Thoracic aorta (tissue), 2 donors: ENCODE data around the gene CIC. TPM values are rescaled to one million over a fixed set of nuclear protein-coding genes. Genes with fewer than 3 reads are reported as not detected.

ENCODE experiments used
- ATAC-seq: fragments of 150-250 bp; one replicate; pipeline ENCODE4 v1.8.0; 2017; ENCODE audit warnings: low read depth; ENCODE audit not compliant: insufficient number of reproducible peaks, low FRiP score
- DNase-seq: peaks from one replicate; pipeline ENCODE4 v3.0.0-alpha.2; 2020; ENCODE audit warnings: low spot score
- H3K27ac ChIP-seq, 2 donors: fragments of 200-600 bp; sonication (generic); 1 replicate in 1 of 2; 2 replicates in 1 of 2; pipeline ENCODE4 v1.5.1; 2016; ENCODE audit warnings: mild to moderate bottlenecking in 2 of 2, moderate library complexity in 2 of 2
- H3K27me3 ChIP-seq: fragments of 200-600 bp; sonication (generic); replicated peaks from 2 replicates; pipeline ENCODE4 v1.6.0; 2016; ENCODE audit warnings: mild to moderate bottlenecking; ENCODE audit not compliant: insufficient read depth
- H3K36me3 ChIP-seq: fragments of 200-600 bp; sonication (generic); one replicate; pipeline ENCODE4 v1.5.1; 2016
- H3K4me1 ChIP-seq, 2 donors: fragments of 200-600 bp; sonication (generic); 1 replicate in 1 of 2; 2 replicates in 1 of 2; pipeline versions ENCODE4 v1.5.1 to v1.6.0; 2016; ENCODE audit warnings: low read depth in 2 of 2, mild to moderate bottlenecking in 1 of 2; ENCODE audit not compliant: control insufficient read depth in 1 of 2
- H3K4me3 ChIP-seq: fragments of 200-600 bp; sonication (generic); 2 replicates; pipeline ENCODE4 v1.5.1; 2016; ENCODE audit warnings: mild to moderate bottlenecking
- H3K9me3 ChIP-seq: fragments of 200-600 bp; sonication (generic); 2 replicates; pipeline ENCODE4 v1.5.1; 2016
- total RNA-seq, 2 donors: library from RNA; depleted of rRNA; stranded (reverse); fragments of >200 nt; gene quantifications; one replicate each; pipeline versions ENCODE4 v1.1.0 to v1.2.3, GENCODE V29; 2016
- TF ChIP-seq, protein P1 (sequence below): fragments of 200-600 bp; sonication (generic); IDR thresholded peaks from one replicate; pipeline ENCODE4 v1.5.1; 2019; ENCODE audit warnings: antibody characterized with exemption

Gene CIC
- total RNA-seq, 2 donors from 2014 or later, result 57.1 to 112 TPM

DNA sequence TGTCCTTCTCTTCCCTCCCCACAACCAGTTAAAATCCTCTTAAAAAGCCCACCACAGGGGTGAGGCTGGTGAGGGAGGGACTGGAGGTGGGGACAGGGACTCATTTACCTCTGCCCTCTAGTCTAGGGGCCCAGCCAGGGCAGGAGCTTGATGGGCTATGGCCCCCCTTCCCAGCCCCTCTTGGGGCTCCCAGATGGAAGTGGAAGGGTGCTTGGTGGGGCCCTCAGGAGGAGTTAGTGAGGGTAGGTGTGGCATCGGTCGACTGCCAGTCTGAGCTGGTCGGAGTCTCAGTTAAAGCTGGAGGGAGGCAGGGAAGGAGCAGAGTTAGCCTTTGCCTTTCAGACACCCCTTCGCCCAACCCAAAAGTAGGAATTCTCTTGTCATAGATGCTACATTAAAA lies 38.5 kb upstream of the CIC start:
- H3K9me3 ChIP-seq, result no peaks in the 10 kb centered on the region
- TF ChIP-seq, protein P1, sequence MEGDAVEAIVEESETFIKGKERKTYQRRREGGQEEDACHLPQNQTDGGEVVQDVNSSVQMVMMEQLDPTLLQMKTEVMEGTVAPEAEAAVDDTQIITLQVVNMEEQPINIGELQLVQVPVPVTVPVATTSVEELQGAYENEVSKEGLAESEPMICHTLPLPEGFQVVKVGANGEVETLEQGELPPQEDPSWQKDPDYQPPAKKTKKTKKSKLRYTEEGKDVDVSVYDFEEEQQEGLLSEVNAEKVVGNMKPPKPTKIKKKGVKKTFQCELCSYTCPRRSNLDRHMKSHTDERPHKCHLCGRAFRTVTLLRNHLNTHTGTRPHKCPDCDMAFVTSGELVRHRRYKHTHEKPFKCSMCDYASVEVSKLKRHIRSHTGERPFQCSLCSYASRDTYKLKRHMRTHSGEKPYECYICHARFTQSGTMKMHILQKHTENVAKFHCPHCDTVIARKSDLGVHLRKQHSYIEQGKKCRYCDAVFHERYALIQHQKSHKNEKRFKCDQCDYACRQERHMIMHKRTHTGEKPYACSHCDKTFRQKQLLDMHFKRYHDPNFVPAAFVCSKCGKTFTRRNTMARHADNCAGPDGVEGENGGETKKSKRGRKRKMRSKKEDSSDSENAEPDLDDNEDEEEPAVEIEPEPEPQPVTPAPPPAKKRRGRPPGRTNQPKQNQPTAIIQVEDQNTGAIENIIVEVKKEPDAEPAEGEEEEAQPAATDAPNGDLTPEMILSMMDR, result no peak
- no peak overlapping the region for H3K27ac ChIP-seq
- DNase-seq (no peak), ATAC-seq (no peak)
- no peak overlapping the region for H3K4me3 ChIP-seq
- H3K36me3 ChIP-seq, result peaks cover 65% of the 10 kb centered on the region
- H3K4me1 ChIP-seq, result no peaks in the 10 kb centered on the region
- no peaks in the 10 kb centered on the region for H3K27me3 ChIP-seq

DNA sequence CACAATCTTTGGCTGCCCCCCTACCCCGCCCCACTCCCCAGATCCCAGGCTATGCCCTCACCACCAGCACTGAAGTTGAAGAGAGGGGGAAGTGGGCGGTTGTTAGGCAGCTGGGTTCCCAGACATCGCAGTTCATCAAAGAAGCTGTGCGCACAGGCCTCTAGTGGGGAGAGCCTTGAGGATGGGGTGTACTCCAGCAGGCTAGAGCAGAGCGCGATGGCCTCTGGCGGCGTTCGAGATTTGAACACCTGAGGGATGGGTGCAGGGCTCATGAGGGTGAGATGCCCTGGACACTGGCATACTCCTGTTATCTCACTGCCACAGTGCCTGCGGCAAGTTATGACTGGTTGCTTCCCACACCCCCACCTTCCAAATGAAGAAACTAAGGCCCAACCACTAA lies 36.6 kb upstream of the CIC start:
- no peaks in the 10 kb centered on the region for H3K4me1 ChIP-seq
- no peaks in the 10 kb centered on the region for H3K27me3 ChIP-seq
- ATAC-seq, result no peak
- no peak overlapping the region for H3K4me3 ChIP-seq
- TF ChIP-seq, protein P1, result no peak
- H3K36me3 ChIP-seq, result peaks cover 59% of the 10 kb centered on the region
- no peak overlapping the region for H3K27ac ChIP-seq
- H3K9me3 ChIP-seq, result no peaks in the 10 kb centered on the region
- no peak for DNase-seq

DNA sequence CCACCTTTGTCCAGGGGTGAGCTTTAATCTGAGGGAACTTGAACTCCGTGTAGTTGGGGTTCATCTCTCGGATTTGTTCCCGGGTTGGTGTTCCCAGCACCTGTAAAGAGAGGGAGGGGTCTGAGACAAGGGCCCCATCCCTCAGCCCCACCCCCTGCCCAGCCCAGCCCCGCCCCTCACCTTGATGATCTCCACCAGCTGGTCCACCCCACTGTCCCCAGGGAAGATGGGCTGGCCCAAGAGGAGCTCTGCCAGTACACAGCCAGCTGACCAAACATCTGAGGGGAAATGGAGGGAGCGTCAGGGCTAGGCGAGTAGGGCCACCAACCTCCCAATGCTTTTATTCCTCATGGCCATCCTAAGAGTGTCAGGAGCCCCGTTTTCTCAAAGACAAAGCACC lies 35.9 kb upstream of the CIC start:
- Histone ChIP-seq H3K4me3 (no peak overlapping the region), H3K36me3 (peaks cover 59% of the 10 kb centered on the region), H3K4me1 (no peaks in the 10 kb centered on the region), H3K27ac (no peak overlapping the region), H3K9me3 (no peaks in the 10 kb centered on the region), H3K27me3 (no peaks in the 10 kb centered on the region)
- TF ChIP-seq, protein P1, result no peak
- ATAC-seq (no peak), DNase-seq (no peak)

DNA sequence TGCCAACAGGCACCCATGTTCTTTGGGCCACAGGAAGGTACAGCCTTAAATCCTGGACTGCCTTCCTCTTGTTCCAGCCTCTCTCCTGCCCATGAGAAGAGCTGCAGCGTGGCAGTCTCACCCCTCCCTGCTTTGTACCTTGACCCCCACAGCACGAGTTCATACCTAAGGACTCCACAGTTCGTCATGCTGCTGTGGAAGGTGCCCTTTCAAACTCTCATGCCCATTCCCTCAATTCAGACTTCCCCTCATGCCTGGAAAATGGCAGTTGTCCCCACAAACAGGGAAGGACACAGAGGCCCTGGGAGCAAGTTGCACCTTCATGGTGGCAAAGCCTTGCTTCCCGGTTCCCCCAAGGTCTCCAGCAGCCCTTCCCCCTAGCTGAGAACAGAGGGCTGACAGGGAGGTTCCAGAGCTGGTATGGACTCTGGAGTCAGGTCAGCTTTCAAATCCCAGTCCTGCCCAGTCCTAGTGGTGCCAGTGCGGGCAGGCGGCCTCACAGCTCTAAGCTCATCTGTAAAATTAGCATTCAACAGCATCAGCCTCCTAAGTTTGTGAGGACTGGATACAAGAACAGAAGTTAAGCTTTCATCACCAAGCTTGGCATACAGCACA lies 35.3 kb upstream of the CIC start:
- ATAC-seq, result no peak
- DNase-seq, result no peak
- H3K4me1 ChIP-seq, result no peaks in the 10 kb centered on the region
- no peak overlapping the region for H3K4me3 ChIP-seq
- H3K9me3 ChIP-seq, result no peaks in the 10 kb centered on the region
- peaks cover 57% of the 10 kb centered on the region for H3K36me3 ChIP-seq
- H3K27me3 ChIP-seq, result no peaks in the 10 kb centered on the region
- TF ChIP-seq, protein P1, result no peak
- H3K27ac ChIP-seq, result no peak overlapping the region

DNA sequence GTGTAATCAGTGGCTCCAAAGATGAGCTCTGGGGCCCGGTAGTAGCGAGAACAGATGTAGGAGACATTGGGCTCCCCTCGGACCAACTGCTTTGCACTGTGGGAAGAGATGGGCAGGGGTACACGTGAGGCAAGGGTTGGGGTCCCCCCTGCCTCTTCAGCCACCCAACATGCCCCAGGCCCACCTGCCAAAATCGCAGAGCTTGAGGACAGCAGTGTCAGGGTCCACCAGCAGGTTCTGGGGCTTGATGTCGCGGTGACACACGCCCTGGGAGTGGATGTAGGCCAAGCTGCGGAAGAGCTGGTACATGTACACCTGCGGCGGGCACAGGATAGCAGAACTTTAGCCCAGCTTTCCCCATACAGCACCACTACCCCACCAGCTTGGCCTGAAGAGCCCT lies 34.7 kb upstream of the CIC start:
- Histone ChIP-seq H3K27me3 (no peaks in the 10 kb centered on the region), H3K36me3 (peaks cover 53% of the 10 kb centered on the region), H3K4me1 (no peaks in the 10 kb centered on the region), H3K27ac (no peak overlapping the region), H3K9me3 (no peaks in the 10 kb centered on the region), H3K4me3 (no peak overlapping the region)
- ATAC-seq (no peak), DNase-seq (no peak)
- TF ChIP-seq, protein P1, result no peak
